Measurements from ENCODE around the gene DYNC1LI1. TPM values are rescaled to one million over a fixed set of nuclear protein-coding genes. Genes with fewer than 3 reads are reported as not detected.

DYNC1LI1 gene
- total RNA-seq, 1 experiment from 2014 or later = 29.8 TPM

DNA sequence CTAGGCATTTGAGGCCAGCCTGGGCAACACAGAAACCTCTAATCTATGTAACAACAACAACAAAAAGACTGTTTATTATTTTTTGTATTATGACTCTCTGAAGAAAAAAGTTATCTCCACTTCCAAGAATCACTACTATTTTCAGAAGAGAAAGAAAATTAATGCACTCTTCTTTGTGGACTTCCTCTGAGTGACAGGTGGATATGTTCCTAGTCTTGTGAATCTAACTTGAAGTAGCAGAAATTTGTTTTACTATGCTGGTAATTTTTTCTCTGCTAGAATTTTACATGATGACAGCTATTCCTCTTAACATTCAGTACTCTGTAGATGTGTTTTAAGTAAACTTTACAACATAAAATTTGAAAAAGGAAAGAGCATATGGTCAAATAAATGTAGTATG is 16.7 kb downstream of the DYNC1LI1 start:
- BruUV-seq (replicated peaks) = no TSS peak
- no peak overlapping the region for H3K4me3 Mint-ChIP-seq (ENCODE audit: low read depth, unreplicated experiment)
- DNase-seq = no peak
- H3K27me3 Mint-ChIP-seq (ENCODE audit: unreplicated experiment) = no peaks in the 10 kb centered on the region
- H3K9me3 Mint-ChIP-seq (ENCODE audit: low read depth, unreplicated experiment) = no peaks in the 10 kb centered on the region
- TF ChIP-seq, protein P1, sequence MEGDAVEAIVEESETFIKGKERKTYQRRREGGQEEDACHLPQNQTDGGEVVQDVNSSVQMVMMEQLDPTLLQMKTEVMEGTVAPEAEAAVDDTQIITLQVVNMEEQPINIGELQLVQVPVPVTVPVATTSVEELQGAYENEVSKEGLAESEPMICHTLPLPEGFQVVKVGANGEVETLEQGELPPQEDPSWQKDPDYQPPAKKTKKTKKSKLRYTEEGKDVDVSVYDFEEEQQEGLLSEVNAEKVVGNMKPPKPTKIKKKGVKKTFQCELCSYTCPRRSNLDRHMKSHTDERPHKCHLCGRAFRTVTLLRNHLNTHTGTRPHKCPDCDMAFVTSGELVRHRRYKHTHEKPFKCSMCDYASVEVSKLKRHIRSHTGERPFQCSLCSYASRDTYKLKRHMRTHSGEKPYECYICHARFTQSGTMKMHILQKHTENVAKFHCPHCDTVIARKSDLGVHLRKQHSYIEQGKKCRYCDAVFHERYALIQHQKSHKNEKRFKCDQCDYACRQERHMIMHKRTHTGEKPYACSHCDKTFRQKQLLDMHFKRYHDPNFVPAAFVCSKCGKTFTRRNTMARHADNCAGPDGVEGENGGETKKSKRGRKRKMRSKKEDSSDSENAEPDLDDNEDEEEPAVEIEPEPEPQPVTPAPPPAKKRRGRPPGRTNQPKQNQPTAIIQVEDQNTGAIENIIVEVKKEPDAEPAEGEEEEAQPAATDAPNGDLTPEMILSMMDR (IDR thresholded peaks at IDR 0.05; ENCODE audit: unreplicated experiment) = no peak
- H3K4me1 Mint-ChIP-seq (ENCODE audit: low read depth, unreplicated experiment) = peaks cover 19% of the 10 kb centered on the region
- intact Hi-C loops (cut with micrococcal nuclease; ENCODE audit: unreplicated experiment) = no loop called here
- H3K36me3 Mint-ChIP-seq (ENCODE audit: insufficient read depth, unreplicated experiment) = no peaks in the 10 kb centered on the region
- CTCF ChIA-PET = interaction anchor here (1.4 kb wide), 1 partner anchor 74 kb away, joined by 4 read pairs; no protein-coding TSS in a partner anchor
- no peak overlapping the region for H3K27ac Mint-ChIP-seq (ENCODE audit: unreplicated experiment)

GRCh38 chr3:32553459-32553858 is 17.2 kb downstream of the DYNC1LI1 start:
- CTCF ChIA-PET = interaction anchor here (1.4 kb wide), 1 partner anchor 75 kb away, joined by 4 read pairs; no protein-coding TSS in a partner anchor
- H3K27ac Mint-ChIP-seq (ENCODE audit: unreplicated experiment) = no peak overlapping the region
- DNase-seq = no peak
- no TSS peak for BruUV-seq (replicated peaks)
- H3K36me3 Mint-ChIP-seq (ENCODE audit: insufficient read depth, unreplicated experiment) = no peaks in the 10 kb centered on the region
- TF ChIP-seq, protein P1 (IDR thresholded peaks at IDR 0.05; ENCODE audit: unreplicated experiment) = no peak
- H3K9me3 Mint-ChIP-seq (ENCODE audit: low read depth, unreplicated experiment) = no peaks in the 10 kb centered on the region
- H3K27me3 Mint-ChIP-seq (ENCODE audit: unreplicated experiment) = no peaks in the 10 kb centered on the region
- H3K4me3 Mint-ChIP-seq (ENCODE audit: low read depth, unreplicated experiment) = no peak overlapping the region
- intact Hi-C loops (cut with micrococcal nuclease; ENCODE audit: unreplicated experiment) = no loop called here
- peaks cover 19% of the 10 kb centered on the region for H3K4me1 Mint-ChIP-seq (ENCODE audit: low read depth, unreplicated experiment)

GRCh38 chr3:32552013-32552412 is 18.6 kb downstream of the DYNC1LI1 start:
- Mint-ChIP-seq H3K36me3 (ENCODE audit: insufficient read depth, unreplicated experiment) (no peaks in the 10 kb centered on the region), H3K27me3 (ENCODE audit: unreplicated experiment) (no peaks in the 10 kb centered on the region), H3K4me1 (ENCODE audit: low read depth, unreplicated experiment) (peaks cover 19% of the 10 kb centered on the region), H3K27ac (ENCODE audit: unreplicated experiment) (no peak overlapping the region), H3K9me3 (ENCODE audit: low read depth, unreplicated experiment) (no peaks in the 10 kb centered on the region), H3K4me3 (ENCODE audit: low read depth, unreplicated experiment) (no peak overlapping the region)
- DNase-seq = no peak
- no TSS peak for BruUV-seq (replicated peaks)
- CTCF ChIA-PET = no interaction called here
- intact Hi-C loops (cut with micrococcal nuclease; ENCODE audit: unreplicated experiment) = no loop called here
- TF ChIP-seq, protein P1 (IDR thresholded peaks at IDR 0.05; ENCODE audit: unreplicated experiment) = no peak

GRCh38 chr3:32551496-32551895 is 19.2 kb downstream of the DYNC1LI1 start:
- intact Hi-C loops (cut with micrococcal nuclease; ENCODE audit: unreplicated experiment) = no loop called here
- H3K4me3 Mint-ChIP-seq (ENCODE audit: low read depth, unreplicated experiment) = no peak overlapping the region
- no peaks in the 10 kb centered on the region for H3K27me3 Mint-ChIP-seq (ENCODE audit: unreplicated experiment)
- CTCF ChIA-PET = no interaction called here
- TF ChIP-seq, protein P1 (IDR thresholded peaks at IDR 0.05; ENCODE audit: unreplicated experiment) = no peak
- DNase-seq = no peak
- H3K27ac Mint-ChIP-seq (ENCODE audit: unreplicated experiment) = no peak overlapping the region
- no peaks in the 10 kb centered on the region for H3K9me3 Mint-ChIP-seq (ENCODE audit: low read depth, unreplicated experiment)
- no peaks in the 10 kb centered on the region for H3K36me3 Mint-ChIP-seq (ENCODE audit: insufficient read depth, unreplicated experiment)
- peaks cover 23% of the 10 kb centered on the region for H3K4me1 Mint-ChIP-seq (ENCODE audit: low read depth, unreplicated experiment)
- no TSS peak for BruUV-seq (replicated peaks)
